WERI-Rb-1 (cell line): ENCODE results near the gene STAT3.

Experiments used
- DNase-seq: peaks from one replicate; pipeline ENCODE4 v3.0.0-alpha.2; 2020
- H3K27ac ChIP-seq: fragments of 250-450 bp; sonication (Bioruptor Pico); 2 replicates; pipeline ENCODE4 v1.5.1; 2020; ENCODE audit warnings: mild to moderate bottlenecking, moderate library complexity
- H3K27me3 ChIP-seq: fragments of 250-450 bp; sonication (Bioruptor Pico); 2 replicates; pipeline ENCODE4 v1.5.1; 2021; ENCODE audit warnings: mild to moderate bottlenecking, low read depth, moderate library complexity; ENCODE audit not compliant: insufficient read depth, severe bottlenecking
- H3K36me3 ChIP-seq: fragments of 250-450 bp; sonication (Bioruptor Pico); 2 replicates; pipeline ENCODE4 v1.5.1; 2020; ENCODE audit warnings: mild to moderate bottlenecking, moderate library complexity
- H3K4me3 ChIP-seq: 2 replicates; pipeline ENCODE4 v1.5.1; 2011; ENCODE audit warnings: low read depth, mild to moderate bottlenecking, control low read depth, low read length
- H3K9me3 ChIP-seq: fragments of 250-450 bp; sonication (Bioruptor Pico); 2 replicates; pipeline ENCODE4 v1.5.1; 2021; ENCODE audit warnings: mild to moderate bottlenecking, moderate library complexity; ENCODE audit not compliant: severe bottlenecking
- CTCF ChIP-seq: IDR thresholded peaks from 2 replicates; pipeline ENCODE4 v1.5.1; 2011; ENCODE audit warnings: low read depth, mild to moderate bottlenecking, control low read depth, inconsistent platforms, low read length

The STAT3 gene

GRCh38 chr17:42424991-42425610, 36.9 kb upstream of the STAT3 start:
- peaks cover 26% of the 10 kb centered on the region for H3K27me3 ChIP-seq
- DNase-seq: no peak
- no peaks in the 10 kb centered on the region for H3K36me3 ChIP-seq
- no peak overlapping the region for H3K27ac ChIP-seq
- no peak overlapping the region for H3K4me3 ChIP-seq
- H3K9me3 ChIP-seq: no peaks in the 10 kb centered on the region
- TF ChIP-seq CTCF: no peak

DNA sequence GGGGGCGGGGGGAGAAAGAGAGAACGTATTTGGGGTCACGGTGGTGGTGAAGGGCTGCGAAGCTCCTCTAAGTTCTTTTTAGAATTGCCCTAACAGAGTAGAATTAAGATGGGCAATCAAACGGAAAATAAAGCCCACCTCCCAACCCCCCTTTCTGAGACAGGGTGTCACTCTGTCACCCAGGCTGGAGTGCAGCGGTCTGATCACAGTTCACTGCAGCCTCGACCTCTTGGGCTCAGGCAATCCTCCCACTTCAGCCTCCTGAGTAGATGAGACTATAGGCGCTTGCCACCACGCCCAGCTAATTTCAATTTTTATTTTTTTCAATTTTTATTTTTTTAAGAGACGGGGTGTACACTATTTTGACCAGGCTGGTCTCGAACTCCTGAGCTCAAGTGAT, 35.5 kb upstream of the STAT3 start:
- no peaks in the 10 kb centered on the region for H3K9me3 ChIP-seq
- no peak for DNase-seq
- no peak overlapping the region for H3K27ac ChIP-seq
- H3K36me3 ChIP-seq: no peaks in the 10 kb centered on the region
- peaks cover 26% of the 10 kb centered on the region for H3K27me3 ChIP-seq
- no peak overlapping the region for H3K4me3 ChIP-seq
- TF ChIP-seq CTCF: no peak

- Histone ChIP-seq H3K27me3 (peaks cover 26% of the 10 kb centered on the region), H3K4me3 (peak within 1 kb of the TSS; percentile 60), H3K36me3 (no peaks in the 10 kb centered on the region), H3K9me3 (no peaks in the 10 kb centered on the region), H3K27ac (no peak within 1 kb of the TSS)
- no peak for TF ChIP-seq CTCF
- DNase-seq: no peak
Observed at GRCh38 chr17:42422958-42423712, 34.9 kb upstream of the STAT3 start, which contains the start of gene CAVIN1. CAVIN1 (minus strand) TSS chr17:42423256; CDS start chr17:42423097, 159 bp downstream.

GRCh38 chr17:42422412-42422957, 34.2 kb upstream of the STAT3 start:
- Histone ChIP-seq H3K4me3 (peak overlapping the region; percentile 60), H3K27ac (no peak overlapping the region), H3K9me3 (no peaks in the 10 kb centered on the region), H3K36me3 (no peaks in the 10 kb centered on the region), H3K27me3 (peaks cover 26% of the 10 kb centered on the region)
- peak; percentile 39 for DNase-seq
- TF ChIP-seq CTCF: no peak

- Histone ChIP-seq H3K36me3 (no peaks in the 10 kb centered on the region), H3K27ac (no peak overlapping the region), H3K9me3 (no peaks in the 10 kb centered on the region), H3K27me3 (peaks cover 26% of the 10 kb centered on the region), H3K4me3 (peak overlapping the region; percentile 60)
- no peak for TF ChIP-seq CTCF
- DNase-seq: no peak
Observed at GRCh38 chr17:42421507-42422338, 33.5 kb upstream of the STAT3 start.
